ENCODE data around the gene MCAT. TPM values are rescaled to one million over a fixed set of nuclear protein-coding genes. Genes with fewer than 3 reads are reported as not detected.

MCAT gene
- total RNA-seq, 1 experiment from 2014 or later: 29.0 TPM

DNA sequence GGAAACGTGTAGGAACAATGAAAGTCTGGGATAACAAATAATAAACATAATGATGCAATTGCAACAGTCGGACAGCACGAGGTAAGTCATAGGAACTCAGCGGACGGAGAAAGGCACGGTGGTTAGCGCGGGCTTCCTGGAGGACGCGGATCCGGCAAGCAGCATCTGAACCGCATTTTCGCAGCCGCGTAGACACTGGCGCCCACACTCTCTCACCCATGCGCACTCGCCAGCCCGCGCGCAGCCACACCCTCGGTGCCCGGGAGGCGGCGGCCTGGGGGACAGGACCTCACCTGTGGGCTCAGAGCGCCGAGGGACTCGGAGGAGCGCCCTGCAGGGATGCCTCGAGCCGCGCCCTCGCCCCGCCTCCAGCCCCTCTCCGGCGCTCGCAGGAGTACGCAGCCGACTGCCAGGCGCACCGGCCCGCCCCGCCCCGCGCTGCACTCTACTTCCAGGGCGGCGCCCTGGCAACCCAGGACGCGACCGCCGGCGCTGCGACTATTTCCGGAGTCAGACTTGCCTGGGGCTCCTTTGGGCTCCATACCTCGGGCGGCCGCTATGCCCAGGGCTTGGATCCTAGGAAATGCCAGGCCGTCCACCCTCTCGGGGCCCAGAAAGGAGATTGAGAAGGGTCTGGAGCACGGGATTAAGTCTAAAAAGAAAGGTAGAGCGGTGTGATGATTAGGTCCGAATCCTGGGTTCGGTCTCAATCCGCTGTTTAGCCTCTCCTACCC is 54.0 kb downstream of the MCAT start, which contains the start of gene TTLL1:
Gene TTLL1, minus strand, starts transcription at position 408 of the 734 bp plus-strand sequence. CDS start 13,805 bp downstream, outside the sequence.
- Histone ChIP-seq H3K4me3 (ENCODE audit: insufficient read depth, low read depth, low read length) (peak within 1 kb of the TSS; percentile 88), H3K27me3 (ENCODE audit: control insufficient read depth, insufficient read depth, low read length) (no peaks in the 10 kb centered on the region), H3K36me3 (replicated peaks; ENCODE audit: control insufficient read depth, insufficient read depth, low read length) (no peaks in the 10 kb centered on the region)
- peak; percentile 99 for DNase-seq

DNA sequence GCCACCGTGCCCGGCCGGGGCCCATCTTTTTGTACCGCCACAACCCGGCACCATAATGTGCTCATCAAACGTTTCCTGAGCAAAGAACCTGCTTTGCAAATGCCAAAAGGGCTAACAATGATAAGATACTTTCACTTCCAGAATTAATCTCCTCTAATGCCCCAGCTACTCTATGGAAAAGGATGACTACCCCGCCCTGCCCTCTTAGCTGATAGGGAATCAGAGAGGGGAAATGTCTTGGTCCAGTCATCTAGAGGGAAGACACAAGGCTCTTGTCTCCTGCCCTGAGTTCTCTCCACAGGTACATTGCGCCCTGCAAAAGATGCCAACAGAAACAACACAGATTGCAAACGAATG is 54.6 kb downstream of the MCAT start:
- DNase-seq: peak; percentile 64
- H3K4me3 ChIP-seq (ENCODE audit: insufficient read depth, low read depth, low read length): peak overlapping the region; percentile 88
- no peaks in the 10 kb centered on the region for H3K36me3 ChIP-seq (replicated peaks; ENCODE audit: control insufficient read depth, insufficient read depth, low read length)
- no peaks in the 10 kb centered on the region for H3K27me3 ChIP-seq (ENCODE audit: control insufficient read depth, insufficient read depth, low read length)

DNA sequence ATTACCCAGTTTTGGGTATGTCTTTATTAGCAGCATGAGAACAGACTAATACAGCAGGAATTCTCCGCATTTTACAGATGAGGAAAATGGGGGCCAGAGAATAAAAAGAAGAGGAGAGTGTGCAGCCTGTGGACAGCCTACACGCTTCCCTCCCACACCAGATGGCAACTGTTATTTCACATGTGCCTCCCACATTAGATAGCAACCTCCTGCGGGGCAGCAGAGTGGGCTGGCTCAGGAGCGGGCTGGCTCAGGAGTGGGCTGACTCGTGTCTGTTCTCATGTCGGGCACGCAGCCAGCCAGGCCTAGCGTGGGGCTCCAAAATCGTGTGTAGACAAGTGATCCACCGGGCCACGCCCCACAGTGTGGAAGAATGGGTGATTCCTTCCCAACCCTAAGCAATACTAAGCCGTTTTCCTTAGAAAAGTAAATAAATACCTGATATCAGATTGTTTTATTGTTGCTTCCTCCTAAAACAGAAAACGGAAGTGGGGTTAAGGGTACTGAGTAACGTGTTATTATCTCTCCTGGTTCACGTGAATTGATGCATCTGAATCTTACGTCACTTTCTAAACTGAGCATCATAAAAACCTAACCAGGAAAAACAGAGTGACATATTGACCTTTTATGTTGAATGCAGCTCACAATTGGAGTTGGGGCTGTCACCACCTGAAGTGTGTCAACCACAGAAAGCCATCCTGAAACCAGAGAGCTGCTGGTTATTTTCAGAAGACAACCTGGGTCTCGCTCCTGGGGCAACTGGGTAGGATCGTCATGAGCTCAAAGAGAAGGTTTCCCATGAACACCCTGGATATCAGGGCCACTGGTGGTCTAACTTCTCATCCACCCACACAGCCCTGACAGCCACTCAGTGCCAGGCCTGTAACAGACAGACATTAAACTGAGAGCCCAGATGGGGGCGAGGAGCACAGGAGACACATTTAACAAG is 57.3 kb downstream of the MCAT start:
- Histone ChIP-seq H3K36me3 (replicated peaks; ENCODE audit: control insufficient read depth, insufficient read depth, low read length) (no peaks in the 10 kb centered on the region), H3K27me3 (ENCODE audit: control insufficient read depth, insufficient read depth, low read length) (no peaks in the 10 kb centered on the region), H3K4me3 (ENCODE audit: insufficient read depth, low read depth, low read length) (no peak overlapping the region)
- DNase-seq: no peak

Other genes with a start within 250 kb of the MCAT start
- 60.1 and 63.1 TPM in 2 replicates for gene PACSIN2, start 128.2 kb downstream of the MCAT start, total RNA-seq (2014; rRNA removed; shearing (Covaris generic))
- 6.5 and 8.9 TPM in 2 replicates for gene TTLL1, start 54.0 kb downstream of the MCAT start, total RNA-seq (2014; rRNA removed; shearing (Covaris generic))
- gene BIK, start 32.6 kb downstream of the MCAT start, total RNA-seq (2014; rRNA removed; shearing (Covaris generic)): 2.1 and 3.2 TPM in 2 replicates
- gene TSPO, start 8.2 kb upstream of the MCAT start, total RNA-seq (2014; rRNA removed; shearing (Covaris generic)): 39.4 and 45.1 TPM in 2 replicates
- gene TTLL12, start 43.7 kb upstream of the MCAT start, total RNA-seq (2014; rRNA removed; shearing (Covaris generic)): 90.5 and 100 TPM in 2 replicates
- 0.45 and 0.89 TPM in 2 replicates for gene SCUBE1, start 200.0 kb upstream of the MCAT start, total RNA-seq (2014; rRNA removed; shearing (Covaris generic))

All from H7 (cell line).